ENCODE results near the gene NTMT1.

Gene NTMT1

GRCh38 chr9:129669141-129669718 is 43.3 kb downstream of the NTMT1 start:
- Histone ChIP-seq H3K79me2 (ENCODE audit: control insufficient read depth, insufficient read depth, low read length, poor library complexity) (no peaks in the 10 kb centered on the region), H3K27me3 (ENCODE audit: insufficient read depth, low read length) (peaks cover 16% of the 10 kb centered on the region), H4K91ac (ENCODE audit: low read depth, low read length) (no peak overlapping the region), H2BK120ac (ENCODE audit: insufficient read depth, low read length, poor library complexity) (no peak overlapping the region), H3K4me1 (ENCODE audit: control insufficient read depth in 1 of 2, insufficient read depth in 2 of 2, low read length in 2 of 2) (peaks cover 3 to 7% of the 10 kb centered on the region in 2 experiments), H2BK5ac (ENCODE audit: low read depth, low read length, poor library complexity) (no peak overlapping the region), H3K4me2 (ENCODE audit: low read length) (no peak overlapping the region), H3K36me3 (ENCODE audit: control insufficient read depth in 1 of 2, insufficient read depth in 2 of 2, low read length in 2 of 2) (no peaks in the 10 kb centered on the region), H3K9ac (ENCODE audit: low read length) (no peak overlapping the region), H2AFZ (ENCODE audit: insufficient read depth, low read length, poor library complexity) (no peak overlapping the region), H2AK5ac (ENCODE audit: low read length) (no peak overlapping the region), H3K4ac (ENCODE audit: low read depth, low read length) (no peak overlapping the region), H4K12ac (ENCODE audit: low read depth, low read length) (no peak overlapping the region), H3K4me3 (ENCODE audit: low read depth, low read length) (no peak overlapping the region), H3K14ac (ENCODE audit: low read length) (no peak overlapping the region), H4K8ac (ENCODE audit: low read depth, low read length) (no peak overlapping the region), H2BK12ac (ENCODE audit: low read length) (no peak overlapping the region), H3K79me1 (ENCODE audit: low read length) (no peaks in the 10 kb centered on the region), H3K23ac (ENCODE audit: low read length) (no peak overlapping the region), H3K9me3 (ENCODE audit: insufficient read depth, low read depth, low read length) (no peaks in the 10 kb centered on the region), H3K18ac (ENCODE audit: low read length) (no peak overlapping the region), H3K27ac (ENCODE audit: low read depth, low read length) (no peak overlapping the region)
- DNase-seq: no peak
- no CpG with 5 or more reads among the region's 17 CpGs for WGBS (ENCODE audit: extremely low coverage, insufficient coverage, insufficient read length)

DNA sequence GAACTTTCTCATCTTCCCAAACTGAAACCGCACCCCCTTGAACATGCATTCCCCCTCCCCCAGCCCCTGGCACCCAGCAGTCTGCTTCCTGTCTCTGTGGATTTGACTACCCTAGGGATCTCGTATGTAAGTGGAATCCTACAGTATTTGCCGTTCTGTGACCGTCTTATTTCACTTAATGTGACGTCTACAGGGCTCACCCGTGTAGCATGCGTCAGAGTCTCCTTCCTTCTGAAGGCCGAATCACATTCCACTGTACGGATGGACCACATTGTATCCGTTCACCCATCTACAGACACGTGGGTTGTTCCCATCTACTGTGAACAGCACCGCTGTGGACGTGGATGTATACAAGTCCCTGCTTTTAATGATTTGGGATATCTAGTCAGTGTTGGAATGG is 44.0 kb downstream of the NTMT1 start:
- Histone ChIP-seq H3K18ac (ENCODE audit: low read length) (no peak overlapping the region), H3K27me3 (ENCODE audit: insufficient read depth, low read length) (peaks cover 15% of the 10 kb centered on the region), H3K9me3 (ENCODE audit: insufficient read depth, low read depth, low read length) (no peaks in the 10 kb centered on the region), H3K4me1 (ENCODE audit: control insufficient read depth in 1 of 2, insufficient read depth in 2 of 2, low read length in 2 of 2) (peaks cover 3 to 7% of the 10 kb centered on the region in 2 experiments), H4K12ac (ENCODE audit: low read depth, low read length) (no peak overlapping the region), H2AK5ac (ENCODE audit: low read length) (no peak overlapping the region), H3K27ac (ENCODE audit: low read depth, low read length) (no peak overlapping the region), H3K79me2 (ENCODE audit: control insufficient read depth, insufficient read depth, low read length, poor library complexity) (no peaks in the 10 kb centered on the region), H2BK12ac (ENCODE audit: low read length) (no peak overlapping the region), H2BK5ac (ENCODE audit: low read depth, low read length, poor library complexity) (no peak overlapping the region), H4K8ac (ENCODE audit: low read depth, low read length) (no peak overlapping the region), H3K36me3 (ENCODE audit: control insufficient read depth in 1 of 2, insufficient read depth in 2 of 2, low read length in 2 of 2) (no peaks in the 10 kb centered on the region), H2AFZ (ENCODE audit: insufficient read depth, low read length, poor library complexity) (no peak overlapping the region), H3K4me2 (ENCODE audit: low read length) (no peak overlapping the region), H3K23ac (ENCODE audit: low read length) (no peak overlapping the region), H2BK120ac (ENCODE audit: insufficient read depth, low read length, poor library complexity) (no peak overlapping the region), H3K9ac (ENCODE audit: low read length) (no peak overlapping the region), H3K4me3 (ENCODE audit: low read depth, low read length) (no peak overlapping the region), H3K14ac (ENCODE audit: low read length) (no peak overlapping the region), H3K79me1 (ENCODE audit: low read length) (no peaks in the 10 kb centered on the region), H4K91ac (ENCODE audit: low read depth, low read length) (no peak overlapping the region), H3K4ac (ENCODE audit: low read depth, low read length) (no peak overlapping the region)
- DNase-seq: no peak
- no CpG with 5 or more reads among the region's 13 CpGs for WGBS (ENCODE audit: extremely low coverage, insufficient coverage, insufficient read length)

- no CpG with 5 or more reads among the region's 9 CpGs for WGBS (ENCODE audit: extremely low coverage, insufficient coverage, insufficient read length)
- no peak overlapping the region for H3K4me2 ChIP-seq (ENCODE audit: low read length)
- no peak for DNase-seq
- no peak overlapping the region for H3K23ac ChIP-seq (ENCODE audit: low read length)
- no peaks in the 10 kb centered on the region for H3K79me1 ChIP-seq (ENCODE audit: low read length)
- H4K8ac ChIP-seq (ENCODE audit: low read depth, low read length): no peak overlapping the region
- no peaks in the 10 kb centered on the region for H3K9me3 ChIP-seq (ENCODE audit: insufficient read depth, low read depth, low read length)
- H2BK5ac ChIP-seq (ENCODE audit: low read depth, low read length, poor library complexity): no peak overlapping the region
- H3K14ac ChIP-seq (ENCODE audit: low read length): no peak overlapping the region
- H2AK5ac ChIP-seq (ENCODE audit: low read length): no peak overlapping the region
- peaks cover 5% of the 10 kb centered on the region for H3K27me3 ChIP-seq (ENCODE audit: insufficient read depth, low read length)
- no peak overlapping the region for H3K18ac ChIP-seq (ENCODE audit: low read length)
- no peak overlapping the region for H4K91ac ChIP-seq (ENCODE audit: low read depth, low read length)
- no peak overlapping the region for H2BK120ac ChIP-seq (ENCODE audit: insufficient read depth, low read length, poor library complexity)
- H3K27ac ChIP-seq (ENCODE audit: low read depth, low read length): no peak overlapping the region
- no peak overlapping the region for H3K4me3 ChIP-seq (ENCODE audit: low read depth, low read length)
- H3K79me2 ChIP-seq (ENCODE audit: control insufficient read depth, insufficient read depth, low read length, poor library complexity): no peaks in the 10 kb centered on the region
- H3K4ac ChIP-seq (ENCODE audit: low read depth, low read length): no peak overlapping the region
- H2AFZ ChIP-seq (ENCODE audit: insufficient read depth, low read length, poor library complexity): no peak overlapping the region
- peaks cover 0 to 2% of the 10 kb centered on the region in 2 experiments for H3K4me1 ChIP-seq (ENCODE audit: control insufficient read depth in 1 of 2, insufficient read depth in 2 of 2, low read length in 2 of 2)
- H2BK12ac ChIP-seq (ENCODE audit: low read length): no peak overlapping the region
- no peak overlapping the region for H4K12ac ChIP-seq (ENCODE audit: low read depth, low read length)
- no peak overlapping the region for H3K9ac ChIP-seq (ENCODE audit: low read length)
- no peaks in the 10 kb centered on the region for H3K36me3 ChIP-seq (ENCODE audit: control insufficient read depth in 1 of 2, insufficient read depth in 2 of 2, low read length in 2 of 2)
Measured at GRCh38 chr9:129671065-129671464, 45.1 kb downstream of the NTMT1 start.

DNA sequence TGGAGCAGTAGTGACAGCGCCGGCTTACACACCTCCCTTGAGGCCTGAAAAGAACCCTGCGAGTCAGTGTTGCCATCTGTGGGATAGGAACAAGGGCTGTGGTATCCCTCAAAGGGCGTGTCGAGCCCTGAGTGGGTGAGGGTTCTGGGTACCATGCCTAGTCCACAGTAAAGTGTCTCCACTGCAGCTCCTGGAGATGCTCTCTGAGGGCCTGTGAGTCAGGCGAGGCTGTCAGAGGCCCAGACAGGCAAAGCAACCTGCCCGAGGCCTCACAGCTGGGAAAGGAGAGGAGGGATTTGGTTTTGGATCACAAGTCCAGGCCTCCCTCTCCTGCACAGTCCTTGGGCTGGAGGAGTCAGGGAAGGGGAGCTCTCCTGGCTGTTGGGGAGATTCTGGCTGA is 45.6 kb downstream of the NTMT1 start:
- Histone ChIP-seq H3K36me3 (ENCODE audit: control insufficient read depth in 1 of 2, insufficient read depth in 2 of 2, low read length in 2 of 2) (no peaks in the 10 kb centered on the region), H3K14ac (ENCODE audit: low read length) (no peak overlapping the region), H2BK120ac (ENCODE audit: insufficient read depth, low read length, poor library complexity) (no peak overlapping the region), H3K23ac (ENCODE audit: low read length) (no peak overlapping the region), H3K4ac (ENCODE audit: low read depth, low read length) (no peak overlapping the region), H3K79me1 (ENCODE audit: low read length) (no peaks in the 10 kb centered on the region), H3K27ac (ENCODE audit: low read depth, low read length) (no peak overlapping the region), H2AFZ (ENCODE audit: insufficient read depth, low read length, poor library complexity) (no peak overlapping the region), H3K4me1 (ENCODE audit: control insufficient read depth in 1 of 2, insufficient read depth in 2 of 2, low read length in 2 of 2) (no peaks in the 10 kb centered on the region), H2BK12ac (ENCODE audit: low read length) (no peak overlapping the region), H3K79me2 (ENCODE audit: control insufficient read depth, insufficient read depth, low read length, poor library complexity) (no peaks in the 10 kb centered on the region), H4K12ac (ENCODE audit: low read depth, low read length) (no peak overlapping the region), H3K4me2 (ENCODE audit: low read length) (no peak overlapping the region), H3K9ac (ENCODE audit: low read length) (no peak overlapping the region), H3K18ac (ENCODE audit: low read length) (no peak overlapping the region), H4K8ac (ENCODE audit: low read depth, low read length) (no peak overlapping the region), H2BK5ac (ENCODE audit: low read depth, low read length, poor library complexity) (no peak overlapping the region), H3K27me3 (ENCODE audit: insufficient read depth, low read length) (peaks cover 1% of the 10 kb centered on the region), H4K91ac (ENCODE audit: low read depth, low read length) (no peak overlapping the region), H2AK5ac (ENCODE audit: low read length) (no peak overlapping the region), H3K4me3 (ENCODE audit: low read depth, low read length) (no peak overlapping the region), H3K9me3 (ENCODE audit: insufficient read depth, low read depth, low read length) (peaks cover 2% of the 10 kb centered on the region)
- DNase-seq: no peak
- no CpG with 5 or more reads among the region's 7 CpGs for WGBS (ENCODE audit: extremely low coverage, insufficient coverage, insufficient read length)
